NCI-H1092 (cell line): ENCODE data around the gene SPRED3.
"Not testable (repeated sequence)": the region's sequence is repeated elsewhere in the genome, so short reads cannot be mapped to it uniquely, and the experiment has no call there.

Source experiments
- DNase-seq: peaks from one replicate; lab custom pipeline; 2025; lab: John Stamatoyannopoulos, UW

The SPRED3 gene, protein sequence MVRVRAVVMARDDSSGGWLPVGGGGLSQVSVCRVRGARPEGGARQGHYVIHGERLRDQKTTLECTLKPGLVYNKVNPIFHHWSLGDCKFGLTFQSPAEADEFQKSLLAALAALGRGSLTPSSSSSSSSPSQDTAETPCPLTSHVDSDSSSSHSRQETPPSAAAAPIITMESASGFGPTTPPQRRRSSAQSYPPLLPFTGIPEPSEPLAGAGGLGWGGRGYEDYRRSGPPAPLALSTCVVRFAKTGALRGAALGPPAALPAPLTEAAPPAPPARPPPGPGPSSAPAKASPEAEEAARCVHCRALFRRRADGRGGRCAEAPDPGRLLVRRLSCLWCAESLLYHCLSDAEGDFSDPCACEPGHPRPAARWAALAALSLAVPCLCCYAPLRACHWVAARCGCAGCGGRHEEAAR

DNA sequence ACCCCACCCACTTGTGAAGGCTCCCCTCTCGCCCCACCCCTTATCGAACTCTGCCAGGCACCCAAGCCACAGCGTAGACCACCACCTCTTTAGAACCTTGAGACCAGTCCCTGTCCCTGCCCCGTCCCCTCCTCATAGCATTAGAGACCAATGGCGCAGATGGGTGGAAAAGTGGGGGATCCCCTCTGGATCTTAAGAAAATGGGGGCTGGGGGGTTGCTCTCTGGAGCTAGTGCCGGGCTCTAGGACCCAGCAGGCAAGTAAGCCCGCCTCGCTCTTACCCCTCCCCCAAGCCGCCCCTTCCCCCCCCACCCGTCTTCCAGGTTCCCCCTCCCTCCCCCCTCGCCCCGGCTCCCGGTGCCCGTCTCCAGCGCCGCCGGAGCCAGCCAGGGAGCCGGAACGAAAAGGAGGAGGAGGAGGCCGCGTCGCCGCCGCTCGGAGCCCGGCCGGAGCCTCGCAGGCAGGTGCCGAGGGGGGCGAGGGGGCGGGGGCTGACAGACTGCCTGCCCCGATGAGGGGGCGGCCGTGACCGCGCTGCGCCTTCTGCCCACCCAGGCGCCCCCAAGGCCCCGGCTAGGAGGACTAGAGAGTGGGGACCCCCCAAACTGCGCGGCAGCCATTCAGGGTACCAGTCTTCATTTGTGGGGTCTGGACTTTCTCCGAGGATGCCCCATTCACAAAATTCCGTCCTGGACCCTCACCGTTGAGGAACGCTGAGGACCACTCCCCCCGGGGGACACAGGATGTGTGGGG is at the start of gene SPRED3:
Gene SPRED3 (plus strand): TSS at position 349 of the 752 bp plus-strand sequence. CDS start 1,606 bp downstream, outside the sequence.
- DNase-seq = no peak

DNA sequence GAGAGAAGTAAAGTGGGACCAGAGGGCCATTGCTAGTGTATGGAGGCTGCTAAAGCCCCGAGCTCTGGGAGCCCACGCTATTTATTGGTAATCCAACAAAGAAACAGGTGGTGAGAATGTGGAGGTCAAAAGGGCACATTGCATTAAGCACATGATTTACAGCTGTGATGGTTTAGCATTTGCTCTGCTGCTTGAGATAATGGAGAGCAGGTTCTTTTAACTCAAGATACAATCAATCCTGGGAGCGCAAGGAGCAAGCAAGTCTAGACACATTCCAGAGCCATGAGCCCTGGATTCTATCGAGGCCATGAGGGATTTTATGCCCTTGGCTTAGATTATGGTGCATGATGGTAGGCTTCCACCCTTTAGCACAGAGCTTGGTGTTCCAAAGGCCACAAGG is 49.5 kb upstream of the SPRED3 start:
- not testable (repeated sequence) for DNase-seq

DNA sequence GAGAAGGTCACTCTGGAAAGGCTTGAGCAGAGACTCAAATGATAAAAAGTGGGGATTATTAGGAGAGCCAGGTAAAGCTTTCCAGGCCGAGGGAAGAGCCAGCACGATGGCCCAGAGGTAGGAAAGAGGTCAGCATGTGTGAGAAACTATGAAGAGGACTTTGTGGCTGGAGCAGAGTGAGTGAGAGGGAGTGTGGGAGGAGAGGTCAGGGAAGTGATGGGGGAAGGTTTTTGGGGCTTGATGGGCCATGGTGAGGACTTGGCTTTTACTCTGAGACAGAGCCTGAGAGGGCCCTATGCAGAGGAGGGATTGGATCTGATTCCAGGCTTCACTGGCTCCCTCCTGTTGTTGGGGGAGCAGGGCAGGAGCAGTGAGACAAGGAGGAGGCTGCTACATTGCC is 47.6 kb upstream of the SPRED3 start:
- DNase-seq = no peak

DNA sequence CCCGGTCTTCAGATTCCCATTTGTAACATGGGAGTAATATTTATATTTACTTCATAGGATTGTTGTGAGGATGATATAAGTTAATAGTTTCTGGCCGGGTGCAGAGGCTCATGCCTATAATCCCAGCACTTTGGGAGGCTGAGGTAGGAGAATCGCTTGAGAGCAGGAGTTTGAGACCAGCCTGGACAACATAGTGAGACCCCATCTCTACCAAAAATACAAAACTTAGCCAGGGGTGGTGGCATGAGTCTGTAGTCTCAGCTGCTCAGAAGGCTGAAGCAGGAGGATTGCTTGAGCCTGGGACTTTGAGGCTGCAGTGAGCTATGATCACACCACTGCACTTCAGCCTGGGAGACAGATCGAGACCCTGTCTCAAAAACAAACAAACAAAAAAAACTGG is 41.7 kb upstream of the SPRED3 start:
- DNase-seq = no peak

DNA sequence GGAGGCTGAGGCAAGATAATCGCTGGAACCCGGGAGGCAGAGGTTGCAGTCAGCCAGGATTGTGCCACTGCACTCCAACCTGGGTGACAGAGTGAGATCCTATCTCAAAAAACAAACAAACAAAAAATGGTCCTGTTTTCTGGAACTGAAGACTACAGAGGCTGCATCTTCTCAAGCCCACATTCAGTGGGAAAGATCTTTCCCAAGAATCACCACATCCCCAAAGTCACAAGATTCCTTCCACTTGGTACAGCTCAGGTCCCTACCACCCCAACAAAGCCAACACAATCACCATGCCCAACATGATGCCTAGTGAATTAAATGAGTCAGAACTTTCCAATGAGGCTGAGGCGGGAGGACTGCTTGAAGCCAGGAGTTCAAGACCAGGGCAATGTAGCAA is 37.6 kb upstream of the SPRED3 start:
- no peak for DNase-seq

DNA sequence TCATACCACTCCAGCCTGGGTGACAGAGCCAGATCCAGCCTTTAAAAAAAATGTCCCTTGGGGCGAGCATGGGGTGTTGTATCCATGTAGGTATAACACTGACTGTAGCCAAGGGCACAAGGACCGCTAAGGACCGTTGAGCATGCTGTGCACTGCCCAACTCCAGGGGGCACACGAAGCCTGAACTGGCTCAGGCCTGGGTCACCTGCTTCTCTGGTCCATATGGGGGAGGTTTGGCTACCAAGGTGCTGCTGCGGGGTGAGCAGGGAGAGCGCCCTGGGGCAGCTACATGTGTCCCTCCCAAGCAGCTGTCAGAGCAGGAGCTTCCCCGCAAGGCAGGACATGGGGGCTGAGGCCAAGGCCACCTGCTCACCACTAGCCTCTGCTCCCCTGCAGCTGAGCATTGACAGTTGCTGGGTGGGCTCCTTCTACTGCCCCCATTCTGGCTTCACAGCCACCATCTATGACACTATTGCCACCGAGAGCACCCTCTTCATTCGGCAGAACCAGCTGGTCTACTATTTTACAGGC is 36.6 kb upstream of the SPRED3 start:
- no peak for DNase-seq

DNA sequence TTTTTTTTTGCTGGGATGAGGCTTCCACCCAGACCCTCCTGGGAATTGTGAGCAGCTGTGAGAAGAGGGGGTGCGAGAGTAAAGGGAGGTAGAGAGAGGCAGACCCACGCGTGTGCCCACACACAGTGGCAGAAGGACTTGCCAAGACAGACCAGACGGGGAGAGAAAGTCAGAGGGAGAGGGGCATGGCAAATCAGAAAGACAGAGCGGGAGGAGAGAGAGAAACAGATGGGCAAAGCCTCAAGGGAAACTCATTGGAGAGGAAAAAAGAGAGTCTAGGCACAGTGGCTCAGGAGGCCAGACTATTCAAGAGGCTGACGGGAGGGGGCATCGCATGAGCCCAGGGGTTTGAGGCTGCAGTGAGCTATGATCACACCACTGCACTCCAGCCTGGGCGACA is 35.9 kb upstream of the SPRED3 start:
- DNase-seq = no peak

DNA sequence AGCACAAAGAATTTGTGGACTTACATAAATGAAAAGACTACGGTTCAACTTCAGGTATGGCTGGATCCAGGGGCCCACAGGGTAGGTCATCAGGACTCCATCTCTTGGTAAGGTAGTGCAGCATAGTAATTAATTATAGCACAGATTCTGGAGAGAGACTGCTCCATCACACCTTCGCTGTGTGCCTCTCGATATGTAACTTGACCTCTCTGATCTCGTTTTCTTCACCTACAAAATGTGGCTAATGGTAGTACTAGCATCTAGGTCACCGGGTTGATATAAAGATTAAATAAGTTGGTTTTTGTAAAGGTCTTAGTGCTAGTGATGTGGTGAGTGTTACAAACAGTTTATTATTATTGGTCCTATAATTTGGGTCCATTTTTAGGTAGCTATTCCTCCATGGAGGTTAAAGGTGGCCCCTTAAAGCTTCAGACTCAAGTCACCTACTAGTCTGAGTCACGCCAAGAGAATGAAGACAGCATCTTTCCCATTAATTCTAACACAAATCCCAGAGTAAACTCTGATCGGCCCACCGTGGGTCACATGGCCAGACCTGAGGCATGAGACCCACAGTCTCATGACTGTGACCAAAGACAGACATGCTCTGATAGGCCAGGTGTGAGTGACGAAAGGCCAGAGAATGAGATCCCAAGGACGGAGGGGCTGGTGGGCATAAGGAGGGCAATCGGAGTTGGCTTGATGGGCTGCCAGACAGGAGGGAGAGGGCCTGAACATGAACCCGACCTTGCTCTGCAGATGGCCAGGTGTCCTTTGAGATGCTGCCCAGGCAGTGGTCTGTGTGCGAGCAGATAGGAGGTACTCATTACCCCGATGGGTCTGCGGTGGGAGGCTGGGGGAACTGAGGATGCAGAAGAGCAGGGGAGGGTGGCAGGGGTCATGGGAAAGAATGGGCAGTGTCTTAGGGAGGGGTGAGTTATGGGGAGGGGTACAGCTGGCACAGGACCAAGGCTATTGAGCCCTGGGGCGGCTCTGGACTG is 32.5 kb upstream of the SPRED3 start:
- DNase-seq = no peak

DNA sequence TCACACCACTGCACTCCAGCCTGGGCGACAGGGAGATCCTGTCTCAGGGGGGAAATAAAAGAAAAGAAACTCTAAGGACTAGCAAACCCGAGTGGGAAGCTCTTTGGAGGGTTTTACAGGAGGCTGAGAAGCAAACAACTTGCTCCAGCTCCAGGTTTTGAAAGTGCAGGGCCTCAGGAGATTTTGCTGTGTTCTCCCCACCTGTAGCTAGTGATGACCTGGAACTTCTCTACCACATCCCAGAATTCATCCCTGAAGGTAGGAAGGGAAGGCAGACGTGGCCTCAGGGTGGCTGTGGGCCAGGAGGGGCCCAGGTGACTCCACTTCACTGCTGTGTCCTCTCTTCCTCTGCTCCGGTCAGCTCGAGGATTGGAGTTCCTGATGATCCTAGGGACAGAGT is 30.4 kb upstream of the SPRED3 start:
- no peak for DNase-seq

DNA sequence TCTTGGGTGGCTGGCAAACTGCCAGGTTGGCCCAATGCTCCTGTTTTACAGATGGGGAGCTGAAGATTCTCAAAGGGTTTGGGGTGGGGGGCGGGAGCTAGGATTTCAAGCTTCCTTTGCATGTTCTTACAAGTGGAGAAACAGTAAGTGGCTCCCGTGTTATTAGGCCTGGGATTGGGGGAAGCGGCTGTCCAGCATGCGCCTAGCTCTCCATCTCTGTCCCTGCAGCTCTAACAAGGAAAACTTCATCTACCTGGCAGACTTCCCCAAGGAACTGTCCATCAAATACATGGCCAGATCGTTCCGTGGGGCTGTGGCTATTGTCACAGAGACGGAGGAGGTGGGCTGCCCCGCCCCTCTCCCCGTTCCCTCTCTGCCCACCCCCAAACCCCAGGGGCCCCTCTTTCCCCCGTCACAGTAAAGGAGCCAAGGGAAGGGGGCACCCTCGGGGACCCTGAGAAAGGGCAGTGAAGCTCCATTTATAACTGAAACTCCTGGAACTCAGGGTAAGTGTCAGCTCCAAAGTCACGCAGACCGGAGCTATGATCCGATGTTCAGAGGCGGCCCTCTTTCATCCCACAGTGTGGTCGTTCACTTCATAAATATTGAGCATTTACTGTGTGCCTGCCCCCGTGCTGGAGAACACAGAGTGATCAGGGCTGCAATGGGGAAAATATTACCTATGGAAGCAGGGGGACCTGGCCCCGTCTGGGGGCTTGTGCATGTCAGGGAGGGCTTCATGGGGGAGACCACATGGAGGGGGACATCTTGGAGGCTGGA is 29.1 kb upstream of the SPRED3 start:
- DNase-seq = no peak

DNA sequence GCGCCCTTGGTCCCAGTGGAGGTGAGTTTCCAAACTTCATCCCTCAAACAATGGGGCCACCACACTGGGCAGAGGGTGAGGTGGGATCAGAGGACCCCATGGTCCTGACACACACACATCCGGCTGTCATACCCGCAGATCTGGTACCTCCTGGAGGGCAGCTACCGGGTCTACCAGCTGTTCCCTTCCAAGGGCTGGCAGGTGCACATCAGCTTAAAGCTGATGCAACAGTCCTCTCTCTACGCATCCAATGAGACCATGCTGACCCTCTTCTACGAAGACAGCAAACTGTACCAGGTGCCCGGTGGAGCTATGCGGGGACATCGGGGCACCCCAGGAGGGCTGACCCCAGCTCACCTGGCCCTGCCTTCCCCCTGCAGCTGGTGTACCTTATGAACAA is 28.1 kb upstream of the SPRED3 start:
- no peak for DNase-seq

DNA sequence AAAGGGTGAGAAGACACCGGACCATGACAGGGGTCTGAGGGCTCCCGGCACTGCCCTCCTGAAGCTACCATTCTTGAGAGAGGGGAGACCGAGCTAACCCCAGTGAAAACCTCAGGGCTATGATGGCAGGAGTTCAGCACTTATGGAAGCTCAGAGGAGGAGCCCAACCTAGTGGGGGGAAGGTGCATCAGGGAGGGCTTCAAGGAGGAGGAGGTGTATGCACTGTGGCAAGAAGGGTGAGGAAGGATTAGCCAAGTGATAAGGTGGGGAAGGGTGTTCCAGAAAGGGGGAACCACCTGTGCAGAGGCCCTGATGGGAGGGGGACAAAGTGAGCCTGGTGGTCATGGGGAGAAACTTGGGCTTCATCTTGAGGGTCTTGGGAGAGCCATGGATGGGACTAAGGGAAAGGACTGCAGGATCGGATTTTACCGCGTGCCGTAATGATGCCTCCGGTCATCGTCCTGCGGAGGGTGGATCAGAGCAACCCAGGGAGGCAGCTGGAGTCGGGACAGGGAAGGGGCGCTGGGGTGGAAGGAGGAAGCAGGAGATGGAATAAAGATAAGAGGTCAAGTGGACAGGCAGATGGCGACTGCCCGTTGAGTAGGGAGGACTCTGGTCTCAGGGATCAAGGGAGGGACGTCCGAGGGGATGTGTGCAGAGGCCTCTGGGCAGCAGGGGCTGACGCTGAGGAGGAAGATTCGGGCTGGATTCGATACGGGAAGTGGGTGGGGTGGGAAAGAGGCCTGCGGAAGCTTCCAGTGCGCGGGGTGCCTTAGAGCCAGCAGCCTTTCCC is 27.5 kb upstream of the SPRED3 start:
- DNase-seq = no peak

DNA sequence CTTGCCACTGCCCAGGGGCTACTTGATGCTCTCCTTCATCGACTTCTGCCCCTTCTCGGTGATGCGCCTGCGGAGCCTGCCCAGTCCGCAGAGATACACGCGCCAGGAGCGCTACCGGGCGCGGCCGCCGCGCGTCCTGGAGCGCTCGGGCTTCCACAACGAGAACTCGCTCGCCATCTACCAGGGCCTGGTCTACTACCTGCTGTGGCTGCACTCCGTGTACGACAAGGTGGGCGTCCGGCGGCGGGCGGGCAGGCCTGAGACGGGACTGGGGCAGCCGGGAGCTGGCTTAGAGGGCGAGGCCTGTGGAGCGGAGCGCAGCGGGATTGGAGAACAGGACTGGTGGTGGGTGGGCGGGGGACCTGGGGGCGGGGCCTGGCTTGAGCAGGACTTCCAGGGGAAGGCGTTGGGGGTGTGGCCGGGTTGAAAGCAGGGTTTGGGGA is 26.8 kb upstream of the SPRED3 start:
- peak; percentile 16 for DNase-seq

DNA sequence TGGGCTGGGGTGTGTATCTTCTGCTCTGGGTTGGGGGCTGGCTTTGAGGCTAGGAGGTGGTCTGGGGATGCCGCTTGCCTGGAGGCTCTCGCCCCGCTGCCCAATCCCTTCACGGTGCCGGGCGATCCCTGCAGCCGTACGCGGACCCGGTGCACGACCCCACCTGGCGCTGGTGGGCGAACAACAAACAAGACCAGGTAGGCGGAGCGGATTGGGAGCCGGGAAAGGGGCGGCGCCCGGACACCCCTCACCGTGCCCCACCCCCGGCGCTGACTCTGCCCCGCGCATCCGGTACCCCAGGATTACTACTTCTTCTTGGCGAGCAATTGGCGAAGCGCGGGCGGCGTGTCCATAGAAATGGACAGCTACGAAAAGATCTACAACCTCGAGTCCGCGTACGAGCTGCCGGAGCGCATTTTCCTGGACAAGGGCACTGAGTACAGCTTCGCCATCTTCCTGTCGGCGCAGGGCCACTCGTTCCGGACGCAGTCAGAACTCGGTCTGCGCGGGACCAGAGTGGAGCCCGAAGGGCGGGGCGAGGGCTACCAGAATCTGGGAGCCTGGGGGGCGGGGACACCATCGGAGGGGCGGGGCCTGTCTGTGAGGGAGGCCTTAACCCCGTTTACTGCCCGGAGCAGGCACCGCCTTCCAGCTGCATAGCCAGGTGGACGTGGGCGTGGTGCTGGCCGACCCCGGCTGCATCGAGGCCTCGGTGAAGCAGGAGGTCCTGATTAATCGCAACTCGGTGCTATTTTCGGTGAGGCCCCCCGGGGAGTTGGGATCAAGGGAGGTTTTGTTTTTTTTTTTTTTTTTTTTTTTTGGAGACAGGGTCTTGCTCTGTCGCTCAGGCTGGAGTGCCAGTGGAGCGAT is 26.2 kb upstream of the SPRED3 start:
- DNase-seq = no peak

DNA sequence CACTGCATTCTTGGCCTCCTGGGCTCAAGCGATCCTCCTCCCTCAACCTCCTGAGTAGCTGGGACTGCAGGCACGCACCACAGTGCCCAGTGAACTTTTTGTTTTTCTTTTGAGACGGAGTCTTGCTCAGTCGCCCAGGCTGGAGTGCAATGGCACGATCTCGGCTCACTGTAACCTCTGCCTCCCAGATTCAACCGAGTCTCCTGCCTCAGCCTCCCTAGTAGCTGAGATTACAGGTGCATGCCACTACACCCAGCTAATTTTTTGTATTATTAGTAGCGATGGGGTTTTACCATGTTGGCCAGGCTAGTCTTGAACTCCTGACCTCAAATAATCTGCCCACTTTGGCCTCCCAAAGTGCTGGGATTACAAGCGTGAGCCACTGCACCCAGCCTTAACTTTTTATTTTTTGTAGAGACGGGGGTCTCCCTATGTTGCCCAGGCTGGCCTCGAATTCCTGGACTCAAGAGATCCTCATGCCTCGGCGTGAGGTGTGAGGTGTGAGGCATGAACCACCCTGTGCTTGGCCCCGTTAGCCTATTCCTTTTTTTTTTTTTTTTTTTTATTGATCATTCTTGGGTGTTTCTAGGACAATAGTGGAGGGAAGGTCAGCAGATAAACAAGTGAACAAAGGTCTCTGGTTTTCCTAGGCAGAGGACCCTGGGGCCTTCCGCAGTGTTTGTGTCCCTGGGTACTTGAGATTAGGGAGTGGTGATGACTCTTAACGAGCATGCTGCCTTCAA is 25.4 kb upstream of the SPRED3 start:
- DNase-seq = not testable (repeated sequence)

DNA sequence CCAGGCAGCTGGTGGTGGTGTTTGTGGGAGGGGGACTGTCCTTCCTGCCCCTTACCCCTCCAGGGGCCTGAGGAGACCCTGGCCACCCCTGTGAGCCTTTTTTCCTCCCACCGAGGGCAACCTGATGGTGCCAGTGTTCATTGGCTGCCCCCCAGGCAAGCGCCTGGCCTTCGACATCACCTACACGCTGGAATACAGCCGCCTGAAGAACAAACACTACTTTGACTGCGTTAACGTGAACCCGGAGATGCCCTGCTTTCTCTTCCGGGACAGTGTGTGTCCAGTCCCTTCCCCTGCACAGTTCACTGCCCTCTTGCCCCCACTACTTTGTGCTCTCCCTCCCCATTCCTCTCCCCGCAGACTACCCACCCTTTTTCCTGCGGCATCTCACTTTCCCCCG is 21.5 kb upstream of the SPRED3 start:
- DNase-seq = no peak

DNA sequence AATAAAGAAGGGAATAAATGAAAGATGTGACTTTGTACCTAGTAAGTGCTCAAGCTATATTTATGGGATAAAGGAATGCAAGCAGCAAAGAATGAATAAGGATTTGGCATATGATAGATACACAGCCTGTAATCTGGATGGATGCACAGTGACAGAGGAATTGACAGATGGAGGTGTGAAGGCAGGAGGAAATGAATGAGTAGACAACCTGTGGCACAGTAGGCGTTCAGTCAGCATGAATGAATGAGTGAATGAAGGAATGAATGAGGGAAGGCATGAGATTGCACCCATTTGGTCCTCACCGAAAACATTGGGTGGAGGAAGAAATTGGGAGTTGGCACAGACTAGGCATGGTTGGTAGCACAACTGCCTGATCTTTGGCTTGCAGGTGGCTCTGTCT is 18.9 kb upstream of the SPRED3 start:
- no peak for DNase-seq

DNA sequence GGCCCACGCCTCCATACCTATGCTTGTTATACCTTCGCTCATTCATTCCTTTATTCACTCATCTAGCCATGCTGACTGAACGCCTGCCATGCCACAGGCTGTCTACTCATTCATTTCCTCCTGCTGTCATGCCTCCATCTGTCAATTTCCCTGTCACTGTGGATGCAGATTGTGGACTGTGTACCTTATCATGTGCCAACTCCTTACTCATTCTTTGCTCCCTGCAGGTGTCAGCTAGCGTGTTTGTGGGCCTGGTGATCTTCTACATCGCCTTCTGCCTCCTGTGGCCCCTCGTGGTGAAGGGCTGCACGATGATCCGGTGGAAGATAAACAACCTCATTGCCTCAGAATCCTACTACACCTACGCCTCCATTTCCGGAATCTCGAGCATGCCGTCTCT is 18.2 kb upstream of the SPRED3 start:
- DNase-seq = no peak

DNA sequence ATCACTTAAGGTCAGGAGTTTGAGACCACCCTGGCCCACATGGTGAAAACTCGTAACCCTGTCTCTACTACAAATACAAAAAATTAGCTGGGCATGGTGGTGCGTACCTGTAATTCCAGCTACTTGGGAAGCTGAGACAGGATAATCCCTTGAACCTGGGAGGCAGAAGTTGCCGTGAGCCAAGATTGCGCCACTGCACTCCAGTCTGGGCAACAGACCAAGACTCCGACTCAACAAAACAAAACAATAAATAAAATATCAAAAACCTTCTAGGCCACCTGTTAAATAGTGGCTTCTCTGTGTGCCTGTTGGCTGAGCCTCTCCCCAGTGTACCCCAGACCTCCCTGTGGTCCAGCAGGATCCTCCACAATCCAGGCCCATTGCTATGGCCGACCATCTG is 17.4 kb upstream of the SPRED3 start:
- no peak for DNase-seq
